ENCODE measurements around the gene LZTR1.
"Not testable (repeated sequence)": the region's sequence is repeated elsewhere in the genome, so short reads cannot be mapped to it uniquely, and the experiment has no call there.

LZTR1 gene

DNA sequence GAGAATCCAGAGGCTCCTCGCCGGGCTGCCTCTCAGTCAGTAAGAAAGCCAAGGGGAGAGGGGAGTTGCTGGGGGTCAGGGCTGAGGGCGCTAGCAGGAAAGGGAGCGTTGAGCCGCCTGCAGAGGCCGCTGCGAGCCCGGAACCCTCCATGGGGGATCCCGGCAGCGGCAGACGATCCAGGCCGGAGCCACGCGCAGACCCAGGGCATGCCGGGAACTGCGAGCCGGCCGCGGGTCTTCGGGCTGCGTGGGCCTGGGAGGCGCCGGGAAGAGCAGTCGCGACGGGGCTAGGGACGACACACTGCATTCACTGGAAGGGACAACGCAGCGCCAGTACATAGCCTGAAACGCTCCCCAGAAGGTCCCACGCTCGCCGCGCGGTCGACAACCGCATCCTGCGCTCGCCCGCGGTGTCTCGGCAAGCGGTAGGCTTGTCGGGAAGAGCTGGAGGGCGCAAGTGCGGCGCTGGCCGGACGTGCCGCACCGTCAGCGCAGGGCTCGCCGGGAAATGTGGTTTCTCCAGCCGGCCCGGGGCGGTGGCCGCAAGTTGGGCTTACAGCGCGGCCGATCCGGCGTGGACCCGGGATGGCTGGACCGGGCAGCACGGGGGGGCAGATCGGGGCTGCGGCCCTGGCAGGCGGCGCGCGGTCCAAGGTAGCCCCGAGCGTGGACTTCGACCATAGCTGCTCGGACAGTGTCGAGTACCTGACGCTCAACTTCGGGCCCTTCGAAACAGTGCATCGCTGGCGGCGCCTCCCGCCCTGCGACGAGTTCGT is at the start of gene LZTR1:
LZTR1 (plus strand) TSS at position 511 of the 776 bp plus-strand sequence; CDS start at position 586, 75 bp downstream.
- DNase-seq = peak; percentile 72

GRCh38 chr22:20933910-20934309 is 48.2 kb upstream of the LZTR1 start:
- DNase-seq = no peak

DNA sequence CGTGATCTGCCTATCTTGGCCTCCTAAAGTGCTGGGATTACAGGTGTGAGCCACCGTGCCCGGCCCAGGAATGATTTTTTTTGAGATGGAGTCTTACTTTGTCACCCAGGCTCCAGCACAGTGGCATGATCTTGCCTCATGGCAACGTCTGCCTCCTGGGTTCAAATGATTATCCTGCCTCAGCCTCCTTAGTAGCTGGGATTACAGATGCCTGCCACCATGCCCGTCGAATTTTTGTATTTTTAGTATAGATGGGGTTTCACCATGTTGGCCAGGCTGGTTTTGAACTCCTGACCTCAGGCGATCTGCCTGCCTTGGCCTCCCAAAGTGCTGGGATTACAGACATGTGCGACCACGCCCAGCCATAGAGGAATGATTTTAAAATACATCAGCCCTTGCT is 47.0 kb upstream of the LZTR1 start:
- not testable (repeated sequence) for DNase-seq

GRCh38 chr22:20935780-20936539 is 46.1 kb upstream of the LZTR1 start:
- not testable (repeated sequence) for DNase-seq

DNA sequence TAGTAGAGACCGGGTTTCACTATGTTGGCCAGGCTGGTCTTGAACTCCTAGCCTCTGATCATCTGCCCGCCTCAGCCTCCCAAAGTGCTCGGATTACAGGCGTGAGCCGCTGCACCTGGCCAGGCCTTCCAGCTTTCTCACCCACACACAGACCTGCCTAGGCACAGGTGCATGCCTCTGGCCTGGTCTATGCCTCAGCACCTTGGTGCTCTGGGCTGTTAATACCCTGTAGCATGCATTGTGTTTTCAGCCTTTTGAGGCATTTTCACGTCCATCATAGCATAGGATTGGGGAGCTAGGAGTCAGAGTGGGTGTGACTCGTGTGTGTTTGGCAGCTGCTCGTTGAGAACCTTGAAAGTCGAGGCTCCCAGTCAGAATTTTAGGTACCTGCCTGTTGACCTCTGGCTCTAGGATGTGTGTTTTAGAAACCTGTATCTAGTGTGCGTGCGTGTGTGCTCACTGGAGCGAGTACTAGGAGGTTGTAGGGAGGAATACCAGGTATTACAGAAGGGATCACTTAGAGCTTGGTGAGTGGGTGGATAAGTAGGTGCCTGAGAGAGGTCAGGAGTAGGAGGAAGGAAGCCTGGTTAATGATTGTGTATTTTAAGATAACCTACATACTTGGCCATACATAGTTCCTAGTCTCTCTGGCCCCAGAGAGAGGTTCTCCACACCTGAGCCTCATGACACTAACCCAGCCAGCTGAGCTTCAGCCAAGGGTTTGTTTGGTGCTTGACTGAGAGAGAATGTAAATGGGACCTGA is 44.9 kb upstream of the LZTR1 start:
- DNase-seq = no peak

GRCh38 chr22:20937794-20938671 is 44.1 kb upstream of the LZTR1 start:
- DNase-seq = no peak

- DNase-seq = not testable (repeated sequence)
Observed at GRCh38 chr22:20939457-20940185, 42.5 kb upstream of the LZTR1 start.

- DNase-seq = peak; percentile 54
Observed at GRCh38 chr22:20940186-20940651, 41.9 kb upstream of the LZTR1 start.

DNA sequence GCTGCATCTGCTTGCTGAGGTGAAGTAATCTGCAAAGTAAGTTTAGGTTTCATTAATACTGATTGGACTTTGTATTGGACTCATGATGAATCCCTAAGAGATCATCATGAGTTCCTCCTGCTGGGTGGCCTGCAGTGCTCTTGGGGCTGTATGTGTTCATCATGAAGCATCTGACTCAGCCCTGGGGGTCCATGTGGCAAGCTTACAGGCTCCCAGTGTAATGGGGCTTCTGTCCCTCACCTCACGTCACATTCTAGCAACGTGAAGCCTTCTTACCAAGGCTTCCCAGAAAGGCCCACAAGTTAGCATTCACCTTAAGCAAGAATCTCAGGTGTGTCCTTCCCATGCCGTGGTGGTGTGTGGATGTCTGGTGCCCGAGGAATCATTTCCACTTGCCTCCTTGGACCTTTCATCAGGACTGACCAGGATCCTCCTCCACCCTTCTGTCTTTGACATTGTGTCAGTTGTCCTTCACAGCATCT is 41.2 kb upstream of the LZTR1 start:
- peak; percentile 23 for DNase-seq

DNA sequence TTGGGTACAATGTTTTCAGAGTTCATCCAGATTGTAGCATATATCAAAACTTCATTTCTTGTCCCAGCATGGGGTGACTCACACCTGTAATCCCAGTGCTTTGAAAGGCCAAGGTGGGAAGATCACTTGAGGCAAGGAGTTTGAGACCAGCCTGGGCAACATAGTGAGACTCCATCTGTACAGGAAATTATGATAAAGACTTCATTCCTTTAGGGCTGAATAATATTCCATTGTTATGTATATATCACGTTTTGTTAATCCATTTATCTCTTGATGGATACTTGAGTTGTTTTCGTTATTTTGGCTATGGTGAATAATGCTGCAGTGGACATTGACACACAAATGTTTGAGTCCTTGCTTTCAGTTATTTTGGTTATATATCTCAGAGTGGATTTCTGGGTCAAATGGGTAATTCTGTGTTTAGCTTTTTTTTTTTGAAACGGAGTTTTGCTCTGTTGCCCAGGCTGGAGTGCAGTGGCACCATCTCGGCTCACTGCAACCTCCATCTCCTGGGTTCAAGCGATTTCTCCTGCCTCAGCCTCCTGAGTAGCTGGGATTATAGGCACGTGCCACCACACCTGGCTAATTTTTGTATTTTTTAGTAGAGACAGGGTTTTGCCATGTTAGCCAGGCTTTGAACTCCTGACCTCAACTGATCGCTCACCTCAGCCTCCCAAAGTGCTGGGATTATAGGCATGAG is 39.7 kb upstream of the LZTR1 start:
- not testable (repeated sequence) for DNase-seq

DNA sequence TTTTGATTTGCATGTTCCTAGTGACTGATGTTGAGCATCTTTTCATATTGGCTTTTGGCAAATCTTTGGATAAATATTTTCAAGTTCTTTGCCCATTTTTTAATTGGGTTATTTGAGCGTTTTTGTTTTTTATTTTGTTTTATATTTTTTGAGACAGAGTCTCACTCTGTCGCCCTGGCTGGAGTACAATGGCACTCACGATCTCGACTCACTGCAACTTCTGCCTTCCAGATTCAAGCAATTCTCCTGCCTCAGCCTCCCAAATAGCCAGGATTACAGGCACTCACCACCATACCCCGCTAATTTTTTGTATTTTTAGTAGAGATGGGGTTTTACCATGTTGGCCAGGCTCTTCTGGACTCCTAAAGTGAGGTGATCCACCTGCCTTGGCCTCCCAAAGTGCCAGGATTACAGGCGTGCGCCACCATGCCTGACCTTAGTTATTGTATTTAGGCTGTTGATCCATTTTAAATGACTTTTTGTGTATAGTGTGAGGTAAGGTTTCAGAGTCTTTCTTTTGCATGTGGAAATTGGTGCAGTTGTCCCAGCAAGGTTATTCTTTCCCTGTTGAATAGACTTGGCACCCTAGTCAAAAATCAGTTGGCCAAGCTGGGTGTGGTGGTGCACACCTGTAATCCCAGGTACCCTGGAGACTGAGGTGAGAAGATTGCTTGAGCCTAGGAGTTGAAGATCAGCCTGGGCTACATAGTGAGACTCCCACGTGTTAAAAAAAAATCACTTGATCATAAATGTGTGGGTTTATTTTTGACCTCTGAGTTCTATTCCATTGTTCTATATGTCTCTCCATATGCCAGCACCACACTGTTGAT is 38.8 kb upstream of the LZTR1 start:
- DNase-seq = no peak

- no peak for DNase-seq
Observed at GRCh38 chr22:20944042-20944441, 38.1 kb upstream of the LZTR1 start.

DNA sequence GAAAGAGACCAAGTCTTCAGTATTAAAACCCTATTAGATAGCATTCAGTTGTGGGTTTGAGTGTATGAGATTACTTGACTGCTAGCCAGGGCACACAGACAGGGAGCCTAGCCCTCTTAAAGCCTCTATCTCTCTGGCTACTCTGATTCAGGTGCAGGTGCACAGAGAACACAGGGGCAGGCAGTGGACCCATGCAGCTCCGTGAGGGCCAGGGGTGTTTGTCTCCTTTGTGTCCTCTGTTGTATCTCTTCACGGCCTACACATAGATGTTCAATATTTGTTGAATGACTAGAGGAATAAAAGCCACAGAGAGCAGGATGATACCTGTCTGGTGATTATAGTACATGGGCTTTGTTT is 36.5 kb upstream of the LZTR1 start:
- no peak for DNase-seq

DNA sequence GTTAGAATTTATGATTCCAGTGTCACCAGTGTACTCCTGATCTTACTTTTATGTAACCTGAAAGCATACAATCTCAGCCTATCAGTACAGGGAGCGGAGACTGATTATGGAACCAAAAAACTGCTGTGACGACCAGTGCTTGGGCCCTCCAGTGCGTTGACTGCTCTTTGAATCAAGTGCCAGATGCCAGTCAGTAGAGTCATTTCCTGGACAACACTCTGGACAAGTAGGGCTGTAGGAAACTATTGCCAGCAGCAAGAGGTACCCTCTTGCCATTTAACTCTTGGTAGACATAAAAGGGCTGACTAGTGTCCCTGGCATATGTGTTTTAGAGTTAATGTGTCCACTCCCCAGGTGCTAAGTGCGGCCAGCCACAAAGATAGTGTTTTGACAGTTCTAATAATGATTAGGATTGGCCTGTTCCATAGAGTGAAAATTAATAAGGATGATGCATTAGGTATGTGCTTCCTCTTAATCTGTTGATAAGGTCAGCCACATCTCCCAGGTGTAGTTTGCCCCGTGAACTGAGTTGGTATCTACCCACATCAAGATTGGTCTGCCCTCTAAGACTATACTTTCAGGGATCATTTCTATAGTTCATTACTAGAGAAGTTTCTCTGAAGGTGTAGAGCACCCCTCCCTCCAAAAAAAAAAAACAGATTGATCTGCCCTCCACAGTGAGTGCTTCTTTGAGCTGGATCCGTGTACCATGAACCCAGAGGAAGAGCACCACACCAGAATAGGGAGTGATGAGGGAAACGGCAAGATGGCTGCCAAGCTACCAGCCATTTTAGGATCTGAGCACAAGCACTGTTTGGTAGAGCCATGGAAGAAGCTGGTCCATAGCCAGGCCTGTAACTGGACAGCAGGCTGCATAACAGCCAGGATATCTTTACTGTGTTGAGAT is 35.8 kb upstream of the LZTR1 start:
- DNase-seq = no peak

- no peak for DNase-seq
Observed at GRCh38 chr22:20946991-20947390, 35.1 kb upstream of the LZTR1 start.

GRCh38 chr22:20948450-20948849 is 33.6 kb upstream of the LZTR1 start:
- DNase-seq = no peak

- no peak for DNase-seq
Observed at GRCh38 chr22:20948989-20949388, 33.1 kb upstream of the LZTR1 start.

DNA sequence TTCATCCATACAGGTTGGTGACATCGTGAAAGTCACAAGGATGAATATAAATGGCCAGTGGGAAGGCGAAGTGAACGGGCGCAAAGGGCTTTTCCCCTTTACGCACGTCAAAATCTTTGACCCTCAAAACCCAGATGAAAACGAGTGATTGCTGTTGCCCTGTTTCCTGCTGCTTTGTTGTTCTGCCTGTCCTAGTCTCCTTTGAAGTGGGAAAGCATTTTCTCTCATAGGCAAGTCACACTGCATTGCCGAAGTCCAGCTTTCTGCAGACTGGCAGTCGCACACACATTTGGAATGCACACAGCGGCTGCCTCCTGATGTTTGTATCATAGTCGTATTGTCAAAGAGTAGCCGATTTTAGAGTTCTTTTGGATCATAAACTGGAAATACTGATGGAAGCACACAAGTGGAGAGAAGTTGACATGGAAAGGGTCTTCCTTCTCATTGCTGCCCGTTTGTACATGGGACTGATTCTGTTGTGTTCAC is 32.4 kb upstream of the LZTR1 start:
- no peak for DNase-seq
